Epidermal melanocyte (primary cell): ENCODE measurements around the gene ITPKB.
"Not testable (repeated sequence)": the region's sequence is repeated elsewhere in the genome, so short reads cannot be mapped to it uniquely, and the experiment has no call there.

Experiments
- DNase-seq: peaks from one replicate; pipeline ENCODE4 v3.0.0; 2011; ENCODE audit warnings: low spot score; ENCODE audit not compliant: insufficient read length

ITPKB gene

GRCh38 chr1:226738995-226739695, at the start of gene ITPKB:
ITPKB (minus strand) TSS chr1:226739282; CDS start chr1:226737458, 1,824 bp downstream.
- no peak for DNase-seq

GRCh38 chr1:226787638-226788037, 48.6 kb upstream of the ITPKB start:
- DNase-seq: no peak

GRCh38 chr1:226787071-226787470, 48.0 kb upstream of the ITPKB start:
- no peak for DNase-seq

GRCh38 chr1:226786550-226786949, 47.5 kb upstream of the ITPKB start:
- DNase-seq: no peak

- no peak for DNase-seq
Observed at GRCh38 chr1:226785805-226786204, 46.7 kb upstream of the ITPKB start.

GRCh38 chr1:226784081-226785049, 45.3 kb upstream of the ITPKB start:
- no peak for DNase-seq

- no peak for DNase-seq
Observed at GRCh38 chr1:226782845-226783601, 43.9 kb upstream of the ITPKB start.

- no peak for DNase-seq
Observed at GRCh38 chr1:226781937-226782609, 43.0 kb upstream of the ITPKB start.

- DNase-seq: no peak
Observed at GRCh38 chr1:226779561-226779960, 40.5 kb upstream of the ITPKB start.

- peak; percentile 45 for DNase-seq
Observed at GRCh38 chr1:226778657-226779058, 39.6 kb upstream of the ITPKB start.

GRCh38 chr1:226776975-226777374, 37.9 kb upstream of the ITPKB start:
- DNase-seq: no peak

- DNase-seq: no peak
Observed at GRCh38 chr1:226776066-226776465, 37.0 kb upstream of the ITPKB start.

- no peak for DNase-seq
Observed at GRCh38 chr1:226772446-226773139, 33.5 kb upstream of the ITPKB start.

GRCh38 chr1:226767170-226767569, 28.1 kb upstream of the ITPKB start:
- not testable (repeated sequence) for DNase-seq

- no peak for DNase-seq
Observed at GRCh38 chr1:226766565-226766964, 27.5 kb upstream of the ITPKB start.

- DNase-seq: no peak
Observed at GRCh38 chr1:226764533-226764932, 25.5 kb upstream of the ITPKB start.

GRCh38 chr1:226763905-226764264, 24.8 kb upstream of the ITPKB start:
- DNase-seq: peak; percentile 92

GRCh38 chr1:226762988-226763904, 24.2 kb upstream of the ITPKB start:
- peak; percentile 37 for DNase-seq

- DNase-seq: no peak
Observed at GRCh38 chr1:226762055-226762454, 23.0 kb upstream of the ITPKB start.
